Thymus (tissue), 11 donors: Measurements from ENCODE around the gene SOHLH2. TPM values are rescaled to one million over a fixed set of nuclear protein-coding genes. Genes with fewer than 3 reads are reported as not detected.

Experiments used
- DNase-seq, 9 donors: peaks; one replicate each; pipeline ENCODE4 v3.0.0-alpha.2; 2013; ENCODE audit warnings: low spot score in 9 of 9, low read depth in 6 of 9, missing footprints in 1 of 9
- H3K27ac ChIP-seq, 2 donors: one replicate each; pipeline ENCODE4 v1.5.1; 2013; ENCODE audit warnings: control low read depth in 1 of 2, low read depth in 1 of 2, low read length in 1 of 2, mild to moderate bottlenecking in 1 of 2, moderate library complexity in 1 of 2
- H3K27me3 ChIP-seq, 2 donors: one replicate each; pipeline ENCODE4 v1.5.1; 2013; ENCODE audit warnings: low read length in 1 of 2; ENCODE audit not compliant: control insufficient read depth in 2 of 2, insufficient read depth in 1 of 2
- H3K36me3 ChIP-seq, 2 donors: one replicate each; pipeline ENCODE4 v1.5.1; 2013; ENCODE audit warnings: low read length in 1 of 2, mild to moderate bottlenecking in 1 of 2, moderate library complexity in 1 of 2; ENCODE audit not compliant: control insufficient read depth in 2 of 2, insufficient read depth in 2 of 2
- H3K4me1 ChIP-seq, 2 donors: one replicate each; pipeline ENCODE4 v1.5.1; 2013; ENCODE audit warnings: low read length in 2 of 2; ENCODE audit not compliant: control insufficient read depth in 2 of 2, insufficient read depth in 2 of 2
- H3K4me3 ChIP-seq, 2 donors: one replicate each; pipeline ENCODE4 v1.5.1; 2013; ENCODE audit warnings: low read length in 2 of 2, control low read depth in 1 of 2, mild to moderate bottlenecking in 1 of 2
- H3K9me3 ChIP-seq, 2 donors: one replicate each; pipeline ENCODE4 v1.5.1; 2013; ENCODE audit warnings: low read length in 1 of 2, mild to moderate bottlenecking in 1 of 2; ENCODE audit not compliant: control insufficient read depth in 2 of 2, insufficient read depth in 1 of 2
- WGBS: extraction: QIAGEN DNeasy Blood & Tissue Kit; methylation state at CpG from one replicate; pipeline ENCODE4 v1.1.7; 2013; 5-methylcytosine and 5-hydroxymethylcytosine counted together
- polyA plus RNA-seq: library from polyadenylated mRNA; stranded (reverse); fragments of 200-250 nt; gene quantifications from one replicate; pipeline ENCODE4 v1.2.3, GENCODE V29; 2013
- total RNA-seq: library from RNA; stranded (reverse); fragments of 120-200 nt; gene quantifications from one replicate; pipeline ENCODE4 v1.2.4, GENCODE V29; 2013
- donor health status: healthy.

The SOHLH2 gene
- total and polyA plus RNA-seq, 2 donors: 0.41 to 0.47 TPM

DNA sequence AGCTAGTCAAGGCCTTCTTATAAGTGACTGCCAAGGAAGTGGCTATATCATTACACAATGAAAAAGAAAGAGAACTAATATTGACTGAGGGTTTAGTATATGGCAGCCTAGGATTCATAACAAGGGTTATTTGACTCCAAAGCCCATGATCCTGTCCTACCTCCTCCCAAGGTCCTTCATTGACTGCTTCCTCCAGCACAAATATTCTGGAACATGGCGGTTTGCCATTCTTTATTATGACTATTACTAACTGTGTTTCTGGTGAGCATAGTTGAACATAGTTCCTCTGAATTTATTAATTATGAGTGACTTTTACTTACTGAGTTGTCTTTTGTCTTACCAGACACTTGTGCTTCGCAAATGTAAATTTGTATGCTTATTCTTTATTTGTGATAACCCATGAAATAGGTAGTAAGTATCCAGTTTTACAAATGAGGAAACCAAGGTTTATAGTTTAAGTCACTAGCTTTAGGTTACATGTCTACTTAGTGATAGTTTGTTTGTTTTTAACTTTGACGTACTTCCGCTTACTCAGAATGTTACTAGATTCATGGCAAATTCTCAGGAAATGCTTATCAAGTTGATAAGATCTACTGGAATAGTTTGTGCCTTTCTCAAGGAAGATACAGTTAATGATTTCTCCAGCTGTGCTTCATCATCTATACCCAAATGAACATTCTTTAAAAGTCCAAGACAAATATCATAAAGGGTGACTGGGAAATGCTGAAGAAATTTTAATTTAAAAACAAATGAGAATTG is 67.7 kb downstream of the SOHLH2 start:
- H3K36me3 ChIP-seq: no peaks in the 10 kb centered on the region
- H3K27ac ChIP-seq: no peak overlapping the region
- WGBS: 95% methylated on average over 4 of the region's 4 CpGs
- no peaks in the 10 kb centered on the region for H3K9me3 ChIP-seq
- H3K4me3 ChIP-seq: no peak overlapping the region
- no peaks in the 10 kb centered on the region for H3K27me3 ChIP-seq
- H3K4me1 ChIP-seq: no peaks in the 10 kb centered on the region
- no peak for DNase-seq

DNA sequence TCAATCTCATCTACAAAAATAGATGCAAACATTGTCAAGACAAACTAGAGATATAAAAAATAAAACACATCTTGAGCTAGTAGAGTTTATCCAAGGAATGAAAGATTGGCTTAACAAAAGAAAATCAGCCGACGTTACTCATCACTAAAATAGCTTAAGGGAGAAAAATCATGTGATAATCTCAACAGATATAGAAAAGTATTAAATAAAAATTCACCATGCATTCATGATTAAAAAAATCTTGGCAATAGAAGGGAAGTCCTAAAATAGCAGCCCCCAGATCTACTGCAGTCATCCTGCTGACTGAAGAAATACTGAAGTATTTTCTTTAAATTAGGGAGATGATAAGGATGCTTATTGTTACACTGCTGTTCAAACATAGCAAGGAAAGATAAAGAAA is 70.6 kb downstream of the SOHLH2 start:
- Histone ChIP-seq H3K27me3 (no peaks in the 10 kb centered on the region), H3K4me3 (no peak overlapping the region), H3K27ac (no peak overlapping the region), H3K9me3 (no peaks in the 10 kb centered on the region), H3K36me3 (no peaks in the 10 kb centered on the region), H3K4me1 (no peaks in the 10 kb centered on the region)
- no peak for DNase-seq
- WGBS: 96% methylated on average over 2 of the region's 2 CpGs

DNA sequence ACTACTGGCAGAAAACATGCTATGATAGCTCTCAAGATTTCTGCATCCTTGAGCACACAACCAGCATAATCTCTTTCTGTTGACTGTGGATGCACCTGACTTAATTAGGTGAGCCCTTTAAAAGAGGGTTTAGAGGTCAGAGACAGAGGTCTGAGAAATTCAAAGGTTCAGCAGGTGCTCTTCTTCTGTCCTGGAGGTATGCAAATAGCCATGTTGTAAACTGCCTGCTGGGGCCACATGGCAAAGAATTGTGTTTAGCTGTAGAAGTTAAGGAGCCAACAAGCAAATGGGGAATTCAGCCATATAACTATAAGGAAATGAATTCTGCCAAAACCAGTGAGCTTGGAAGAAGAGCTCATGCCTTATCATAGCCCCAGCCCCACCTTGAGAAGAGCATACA is 71.6 kb downstream of the SOHLH2 start:
- H3K27ac ChIP-seq: no peak overlapping the region
- no peak overlapping the region for H3K4me3 ChIP-seq
- no peaks in the 10 kb centered on the region for H3K27me3 ChIP-seq
- no peak for DNase-seq
- H3K9me3 ChIP-seq: no peaks in the 10 kb centered on the region
- no peaks in the 10 kb centered on the region for H3K4me1 ChIP-seq
- H3K36me3 ChIP-seq: no peaks in the 10 kb centered on the region

DNA sequence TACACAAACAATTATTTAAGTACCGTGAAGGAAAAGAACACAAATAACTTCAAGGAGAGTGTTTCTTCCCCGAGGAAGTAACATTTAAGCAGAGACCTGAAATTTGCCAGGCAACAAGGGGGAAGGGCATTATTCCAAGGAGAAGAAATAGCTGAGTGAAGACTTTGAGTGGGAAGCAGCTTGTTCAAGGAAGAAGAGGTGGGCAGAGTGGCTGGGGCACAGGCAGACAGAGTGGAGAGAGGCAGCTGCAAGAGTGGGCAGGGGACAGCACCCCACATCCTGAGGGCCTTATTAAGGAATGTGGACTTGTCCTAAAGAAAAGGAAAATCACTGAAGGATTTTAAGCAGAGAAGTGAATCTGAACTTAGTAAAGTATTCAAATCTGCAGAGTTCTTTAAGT is 78.5 kb downstream of the SOHLH2 start:
- Histone ChIP-seq H3K27me3 (peaks cover 10 to 13% of the 10 kb centered on the region in 2 donors), H3K36me3 (no peaks in the 10 kb centered on the region), H3K9me3 (no peaks in the 10 kb centered on the region), H3K27ac (no peak overlapping the region), H3K4me1 (no peaks in the 10 kb centered on the region), H3K4me3 (no peak overlapping the region)
- 92% methylated on average over 2 of the region's 2 CpGs for WGBS
- no peak for DNase-seq

DNA sequence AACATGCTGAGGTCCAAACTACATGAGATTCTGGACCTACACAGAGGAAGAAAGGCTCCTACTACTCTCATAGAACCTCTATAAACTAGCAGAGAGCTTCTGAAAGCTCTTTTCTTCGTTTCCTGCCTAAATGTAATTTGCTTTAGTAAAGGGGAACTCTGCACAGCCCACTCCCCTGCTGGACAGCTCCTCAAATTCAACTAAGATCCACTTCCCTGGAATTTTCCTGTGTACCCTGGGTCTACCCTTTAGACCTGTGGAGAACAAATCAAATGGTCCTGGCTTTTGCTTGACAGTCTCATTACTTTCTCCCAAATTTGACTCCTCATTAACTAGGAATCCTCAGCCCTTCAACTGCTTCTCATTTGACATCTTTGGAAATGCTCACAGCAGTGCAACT is 79.7 kb downstream of the SOHLH2 start:
- 42% methylated on average over 1 of the region's 1 CpG for WGBS
- no peak for DNase-seq
- Histone ChIP-seq H3K27me3 (peaks cover 22 to 24% of the 10 kb centered on the region in 2 donors), H3K4me1 (no peaks in the 10 kb centered on the region), H3K36me3 (no peaks in the 10 kb centered on the region), H3K9me3 (no peaks in the 10 kb centered on the region), H3K4me3 (no peak overlapping the region), H3K27ac (no peak overlapping the region)

DNA sequence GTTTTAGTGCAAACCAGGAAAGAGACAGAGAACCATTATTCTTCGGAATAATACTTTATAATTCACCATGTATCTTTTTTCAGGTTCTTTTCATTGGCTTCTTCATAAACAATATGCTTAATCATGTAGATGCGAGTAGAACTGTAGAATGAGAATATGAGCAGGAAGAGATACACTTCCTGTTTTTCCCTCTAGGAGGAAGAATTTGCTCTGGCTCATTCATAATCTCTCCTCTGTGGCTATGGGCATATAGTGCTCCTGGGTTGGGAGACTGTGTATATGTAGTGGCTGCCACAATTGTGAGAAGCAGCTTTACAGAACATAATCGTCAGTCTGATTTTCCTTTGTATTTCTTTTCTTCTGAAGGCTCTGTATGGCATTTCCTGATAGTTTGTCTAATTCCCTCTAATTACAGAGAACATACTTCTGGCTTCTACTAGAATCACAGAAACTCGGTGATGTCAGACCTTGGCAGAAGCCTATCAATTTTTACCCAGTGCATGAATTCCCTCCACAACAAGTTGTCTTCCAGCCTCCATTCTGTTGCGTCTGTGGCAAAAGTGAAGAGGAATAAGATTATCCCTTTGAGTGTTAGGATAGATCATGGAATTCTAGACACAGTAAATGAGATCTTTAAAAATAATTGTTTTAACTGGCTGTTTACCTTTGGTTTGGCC is 80.3 kb downstream of the SOHLH2 start:
- no peaks in the 10 kb centered on the region for H3K36me3 ChIP-seq
- no peaks in the 10 kb centered on the region for H3K4me1 ChIP-seq
- no peak overlapping the region for H3K27ac ChIP-seq
- 82% methylated on average over 5 of the region's 5 CpGs for WGBS
- DNase-seq: no peak
- no peaks in the 10 kb centered on the region for H3K9me3 ChIP-seq
- no peak overlapping the region for H3K4me3 ChIP-seq
- H3K27me3 ChIP-seq: peaks cover 27 to 29% of the 10 kb centered on the region in 2 donors

DNA sequence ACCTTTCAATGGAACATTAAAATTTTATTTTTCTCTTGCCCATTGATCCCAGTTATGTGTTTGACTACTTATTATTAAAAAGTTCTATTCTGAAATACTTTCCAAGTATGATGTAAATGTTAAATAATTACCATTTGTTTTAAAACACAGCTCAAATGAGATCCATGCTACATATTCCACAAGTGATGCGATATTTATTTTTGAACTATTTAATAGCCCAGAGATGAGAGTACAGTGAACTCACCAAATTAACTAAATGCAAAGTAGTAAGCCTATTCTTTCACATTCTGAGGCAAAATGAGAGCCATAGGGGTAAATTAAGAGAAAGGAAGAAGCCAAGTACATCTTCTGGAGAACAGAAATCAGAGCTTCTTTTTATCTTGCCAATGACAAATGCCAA is 82.0 kb downstream of the SOHLH2 start:
- Histone ChIP-seq H3K9me3 (no peaks in the 10 kb centered on the region), H3K4me1 (no peaks in the 10 kb centered on the region), H3K27me3 (peaks cover 28 to 32% of the 10 kb centered on the region in 2 donors), H3K4me3 (no peak overlapping the region), H3K36me3 (no peaks in the 10 kb centered on the region), H3K27ac (no peak overlapping the region)
- 99% methylated on average over 1 of the region's 1 CpG for WGBS
- no peak for DNase-seq

DNA sequence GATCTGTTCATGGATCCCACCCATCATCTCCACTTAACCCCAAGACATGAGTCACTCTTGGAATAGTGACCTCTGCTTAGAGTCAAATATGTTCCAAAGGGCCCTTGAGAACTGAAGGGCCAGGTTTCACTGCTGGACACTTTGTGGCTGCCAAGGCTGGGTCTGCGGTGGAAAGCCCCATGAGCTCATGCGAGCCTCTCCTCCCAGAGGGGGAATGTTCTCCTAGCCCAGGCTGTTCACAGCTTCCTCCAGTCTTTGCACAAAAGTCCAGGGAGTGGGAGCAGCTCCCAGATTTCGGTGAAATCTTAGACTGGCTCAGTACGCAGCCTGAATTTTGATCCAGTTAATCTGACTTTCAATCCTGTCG is 82.4 kb downstream of the SOHLH2 start:
- Histone ChIP-seq H3K4me1 (no peaks in the 10 kb centered on the region), H3K27ac (no peak overlapping the region), H3K27me3 (peaks cover 28 to 32% of the 10 kb centered on the region in 2 donors), H3K36me3 (no peaks in the 10 kb centered on the region), H3K9me3 (no peaks in the 10 kb centered on the region), H3K4me3 (no peak overlapping the region)
- peak in 2 of 9 donors; percentile 0 to 2 for DNase-seq
- WGBS: 90% methylated on average over 5 of the region's 5 CpGs

DNA sequence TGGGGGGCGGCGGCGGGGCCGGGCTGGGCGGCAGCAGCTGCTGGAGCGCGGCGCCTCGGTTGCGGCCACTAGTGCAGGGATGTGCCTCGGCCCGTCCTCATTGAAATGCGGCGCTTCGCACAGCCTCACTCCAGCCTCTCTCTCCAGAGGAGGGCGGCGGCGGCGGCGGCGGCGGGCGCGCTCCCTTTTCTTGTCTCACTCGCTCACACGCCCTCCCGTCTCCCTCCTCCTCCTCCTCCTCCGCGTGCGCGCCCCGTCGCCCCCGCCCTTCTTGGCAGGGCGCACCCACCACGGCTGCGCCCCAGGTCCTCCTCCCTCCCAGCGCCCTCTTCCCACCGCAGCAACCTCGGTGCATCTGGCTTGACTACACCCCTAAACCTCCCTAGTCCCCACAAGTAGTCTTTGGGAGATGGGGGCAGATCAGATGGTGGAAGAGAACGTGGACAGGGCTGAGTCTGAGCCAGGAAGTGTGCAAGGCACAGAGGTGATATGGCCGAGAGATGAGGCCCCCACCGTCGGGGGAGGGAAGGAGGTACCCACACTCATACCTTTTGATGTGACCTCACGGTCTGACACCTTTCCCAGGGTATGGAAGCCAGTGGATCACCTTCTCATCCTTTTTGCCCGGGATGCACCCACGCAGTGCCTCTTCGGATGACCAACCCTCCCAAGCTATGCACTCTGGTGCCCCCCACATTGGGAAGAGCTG is 83.0 kb downstream of the SOHLH2 start, which contains the start of gene DCLK1:
TSS of gene DCLK1 (minus strand) at position 161 of the 709 bp plus-strand sequence.
- Histone ChIP-seq H3K4me3 (peak within 1 kb of the TSS; percentile 4 to 9), H3K27me3 (peaks cover 28 to 32% of the 10 kb centered on the region in 2 donors), H3K36me3 (no peaks in the 10 kb centered on the region), H3K4me1 (no peaks in the 10 kb centered on the region), H3K27ac (peak within 1 kb of the TSS in 1 of 2 donors; percentile 13), H3K9me3 (no peaks in the 10 kb centered on the region)
- DNase-seq: peak in 1 of 9 donors; percentile 18
- WGBS: 9% methylated on average over 48 of the region's 48 CpGs
